HG03045 (cell line): ENCODE results near the gene SIPA1L2.

Source experiments
- ATAC-seq: cut with Tn5 transposase; IDR thresholded peaks from one replicate; pipeline ENCODE4 v1.9.1; 2021; ENCODE audit warnings: mild to moderate bottlenecking, moderate library complexity; ENCODE audit not compliant: unreplicated experiment

Gene SIPA1L2

GRCh38 chr1:232630047-232630893 is at the start of gene SIPA1L2:
TSS of gene SIPA1L2 (minus strand) at chr1:232630133. CDS start at chr1:232515339, 114,794 bp downstream.
- peak; percentile 99 for ATAC-seq

GRCh38 chr1:232678185-232678886 is 48.4 kb upstream of the SIPA1L2 start:
- ATAC-seq: no peak

- ATAC-seq: no peak
Measured at GRCh38 chr1:232676307-232676706, 46.4 kb upstream of the SIPA1L2 start.

- ATAC-seq: no peak
Measured at GRCh38 chr1:232675898-232676297, 46.0 kb upstream of the SIPA1L2 start.

GRCh38 chr1:232675260-232675659 is 45.3 kb upstream of the SIPA1L2 start:
- ATAC-seq: no peak

GRCh38 chr1:232673256-232673655 is 43.3 kb upstream of the SIPA1L2 start:
- no peak for ATAC-seq

GRCh38 chr1:232669981-232670747 is 40.2 kb upstream of the SIPA1L2 start:
- no peak for ATAC-seq

- ATAC-seq: no peak
Measured at GRCh38 chr1:232667778-232668165, 37.8 kb upstream of the SIPA1L2 start.

GRCh38 chr1:232667094-232667777 is 37.3 kb upstream of the SIPA1L2 start:
- ATAC-seq: no peak

- no peak for ATAC-seq
Measured at GRCh38 chr1:232664844-232665777, 35.2 kb upstream of the SIPA1L2 start.

- no peak for ATAC-seq
Measured at GRCh38 chr1:232662910-232663309, 33.0 kb upstream of the SIPA1L2 start.

- no peak for ATAC-seq
Measured at GRCh38 chr1:232658386-232658785, 28.5 kb upstream of the SIPA1L2 start.

- ATAC-seq: no peak
Measured at GRCh38 chr1:232657426-232658005, 27.6 kb upstream of the SIPA1L2 start.

- no peak for ATAC-seq
Measured at GRCh38 chr1:232655746-232656085, 25.8 kb upstream of the SIPA1L2 start.

GRCh38 chr1:232655028-232655745 is 25.3 kb upstream of the SIPA1L2 start:
- ATAC-seq: no peak

GRCh38 chr1:232653789-232654188 is 23.9 kb upstream of the SIPA1L2 start:
- no peak for ATAC-seq

GRCh38 chr1:232650845-232651244 is 20.9 kb upstream of the SIPA1L2 start:
- no peak for ATAC-seq

GRCh38 chr1:232650418-232650817 is 20.5 kb upstream of the SIPA1L2 start:
- ATAC-seq: no peak

- ATAC-seq: no peak
Measured at GRCh38 chr1:232648316-232648715, 18.4 kb upstream of the SIPA1L2 start.
